ENCODE results near the gene ASCC2.

ASCC2 gene

DNA sequence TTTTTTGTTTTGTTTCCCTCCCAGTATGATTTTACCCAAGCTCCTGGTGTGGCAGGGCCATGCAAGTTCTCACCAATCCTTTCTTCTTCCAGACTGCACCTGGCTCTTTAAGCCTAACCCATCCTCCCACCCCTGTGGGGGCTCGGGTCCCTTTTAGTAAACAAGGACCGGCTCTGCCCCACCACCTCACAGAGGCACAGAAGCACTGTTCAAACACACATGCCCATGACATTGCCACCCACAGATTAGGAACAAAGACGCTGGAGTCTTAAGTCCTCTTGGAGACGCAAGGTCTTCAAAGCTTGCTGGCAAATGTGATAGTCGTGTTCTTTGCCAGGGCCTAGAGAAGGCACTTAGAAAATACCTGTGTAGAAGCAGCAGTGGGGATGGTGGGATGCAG is 52.0 kb downstream of the ASCC2 start:
- no peak for DNase-seq (ENCODE audit: low spot score)

DNA sequence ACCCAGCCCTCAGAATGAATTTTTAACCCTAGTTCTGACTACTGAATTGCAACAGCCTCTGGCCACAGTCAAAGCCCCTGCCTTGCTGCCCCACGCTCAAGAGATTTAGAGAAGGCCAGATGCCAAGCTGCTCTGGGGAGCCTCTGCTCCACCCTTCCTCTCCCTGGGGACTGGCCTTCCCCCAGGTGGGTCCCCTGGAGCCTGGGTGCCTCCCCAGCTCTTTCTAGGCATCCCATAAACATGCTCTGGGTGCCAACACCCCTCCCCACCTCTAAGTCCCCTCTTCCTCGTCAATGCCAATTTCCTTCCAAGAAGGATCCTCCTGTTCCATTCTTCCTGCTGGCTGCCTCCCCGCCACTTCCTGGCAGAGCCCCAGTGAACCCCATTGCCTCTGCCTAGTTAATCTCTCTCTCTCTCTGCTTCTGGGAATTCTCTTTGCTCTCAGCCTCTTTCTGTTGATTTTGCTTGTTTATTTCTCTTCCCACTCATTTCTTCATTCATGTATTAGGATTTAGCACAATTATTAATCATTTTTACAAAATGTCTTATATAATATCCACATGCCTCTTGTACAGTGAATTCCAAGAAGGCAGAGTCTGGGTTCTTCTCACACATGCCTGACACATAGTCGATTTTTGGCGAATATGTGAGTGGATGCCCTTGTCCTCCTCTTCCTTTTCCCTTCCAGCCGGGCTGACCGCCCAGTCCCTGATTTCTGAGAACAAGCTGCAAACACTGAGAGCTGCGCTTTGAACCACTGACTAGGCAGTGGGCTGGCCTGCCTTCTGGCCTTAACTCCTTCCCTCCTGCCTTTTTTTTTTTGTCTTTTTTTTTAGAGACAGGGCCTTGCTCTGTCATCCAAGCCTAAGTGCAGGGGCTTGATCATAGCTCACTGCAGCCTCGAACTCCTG is 53.4 kb downstream of the ASCC2 start:
- DNase-seq (ENCODE audit: low spot score): no peak

DNA sequence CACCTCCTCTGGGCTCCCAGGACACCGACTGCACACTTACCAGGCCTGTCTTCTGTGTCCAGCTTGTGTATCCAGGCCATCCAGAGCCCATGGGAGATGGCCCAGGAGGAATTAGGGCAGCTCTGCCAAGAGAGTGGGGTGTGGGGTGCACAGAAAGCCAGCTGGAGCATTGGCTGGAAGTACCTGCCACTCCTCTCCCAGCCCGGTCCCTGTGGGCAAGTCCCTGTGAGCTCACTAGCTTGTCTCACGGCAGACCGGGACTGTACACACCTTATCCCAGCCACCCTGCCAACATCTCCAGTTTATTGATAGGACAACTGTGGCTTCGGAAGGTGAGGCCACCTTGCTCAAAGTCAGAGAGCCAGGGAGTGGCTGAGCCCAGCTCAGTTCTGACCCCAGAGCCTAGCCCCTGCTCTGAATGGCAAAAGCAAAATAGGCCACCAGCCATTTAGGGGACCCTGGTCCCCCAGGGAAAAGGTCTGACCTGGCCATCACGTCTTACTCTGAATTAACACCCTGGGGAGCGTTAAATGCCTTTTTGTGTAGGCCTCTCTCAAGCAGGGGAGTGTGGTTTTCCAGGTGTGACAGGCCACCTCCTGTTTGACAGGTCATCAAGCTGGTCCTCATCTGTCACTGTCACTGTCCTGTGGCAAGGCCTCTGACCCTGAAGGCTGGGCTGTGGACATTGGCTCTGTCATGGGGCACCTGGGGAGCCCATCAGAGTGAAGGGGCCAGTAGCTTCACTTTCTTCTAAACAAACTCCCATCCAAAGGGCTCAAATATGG is 55.8 kb downstream of the ASCC2 start:
- DNase-seq (ENCODE audit: low spot score): no peak

DNA sequence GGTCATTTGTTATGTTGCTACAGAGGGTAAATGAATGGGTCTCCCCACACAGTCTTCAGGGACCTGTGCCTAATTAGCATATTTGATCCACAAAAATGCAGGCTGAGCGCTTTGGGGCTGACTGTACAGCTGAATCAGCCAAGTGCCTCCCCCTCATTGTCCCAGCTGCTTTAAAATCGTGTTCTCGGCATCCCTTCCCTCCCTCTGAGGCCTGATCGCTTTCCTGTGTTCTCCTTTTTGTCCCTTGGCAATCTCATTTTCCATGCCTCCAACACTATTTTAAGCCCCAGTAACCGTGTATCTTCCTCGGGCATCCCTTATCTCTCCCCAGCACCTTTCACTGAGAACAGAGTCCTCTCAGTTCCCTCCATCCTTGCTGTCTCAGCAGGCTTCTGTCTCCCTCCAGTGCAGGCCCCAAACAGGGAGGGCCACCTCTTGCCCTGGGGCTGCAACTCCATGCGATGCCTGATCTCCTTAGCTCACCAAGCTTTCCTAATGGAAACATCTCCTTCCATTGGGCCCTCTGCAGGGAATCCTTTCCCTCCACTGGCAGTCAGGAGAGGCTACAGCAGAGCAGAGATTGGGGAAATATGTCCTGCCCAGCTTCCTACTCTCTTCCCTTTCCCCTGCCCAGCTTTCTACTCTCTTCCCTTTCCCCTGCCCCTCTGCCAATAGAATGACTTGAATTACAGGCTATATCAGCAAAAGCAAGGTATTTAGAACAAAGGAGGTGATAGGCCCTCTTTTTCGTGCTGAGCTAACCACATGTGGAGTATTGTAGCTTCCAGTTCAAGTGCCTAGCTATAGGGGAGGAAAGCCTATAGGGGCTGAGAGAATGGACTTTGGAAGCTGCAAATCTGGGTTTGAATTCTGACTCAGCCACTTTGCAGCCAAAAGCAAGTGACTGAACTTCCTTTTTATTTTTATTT is 57.1 kb downstream of the ASCC2 start:
- no peak for DNase-seq (ENCODE audit: low spot score)

DNA sequence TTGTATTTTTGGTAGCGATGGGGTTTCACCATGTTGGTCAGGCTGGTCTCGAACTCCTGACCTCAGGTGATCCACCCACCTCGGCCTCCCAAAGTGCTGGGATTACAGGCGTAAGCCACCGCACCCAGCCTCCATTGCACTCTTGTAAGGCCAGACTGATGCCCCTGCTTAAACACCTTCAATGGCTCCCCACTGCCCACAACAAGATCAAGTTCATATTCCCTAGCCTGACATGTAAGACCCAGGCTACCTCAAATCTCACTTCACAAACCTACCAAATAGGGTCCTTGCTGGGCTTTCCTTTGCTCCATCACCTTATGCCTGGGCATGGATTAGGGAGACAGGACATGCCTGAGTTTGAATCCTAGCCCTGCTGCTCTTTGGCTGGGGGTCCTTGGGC is 57.9 kb downstream of the ASCC2 start:
- DNase-seq (ENCODE audit: low spot score): no peak

DNA sequence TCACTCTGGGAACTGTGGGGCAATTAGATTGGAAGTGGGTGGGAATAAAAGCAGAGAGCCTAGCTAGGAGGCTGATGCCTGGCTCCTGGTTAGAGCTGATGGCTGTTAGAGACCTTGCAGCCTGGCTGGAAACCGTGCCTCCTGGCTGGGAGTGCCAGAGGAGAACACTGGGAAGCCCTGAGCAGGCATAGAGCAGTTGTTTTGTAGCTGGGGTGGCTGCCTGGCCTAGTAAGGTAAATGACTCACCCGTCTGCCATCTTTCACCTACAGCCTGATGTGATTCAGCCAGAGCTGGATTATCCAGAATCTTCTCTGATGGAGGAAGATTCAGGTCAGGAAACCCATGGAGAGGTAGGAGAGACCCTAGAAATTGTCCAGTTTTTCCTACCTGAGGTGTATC is 64.8 kb downstream of the ASCC2 start:
- no peak for DNase-seq (ENCODE audit: low spot score)

DNA sequence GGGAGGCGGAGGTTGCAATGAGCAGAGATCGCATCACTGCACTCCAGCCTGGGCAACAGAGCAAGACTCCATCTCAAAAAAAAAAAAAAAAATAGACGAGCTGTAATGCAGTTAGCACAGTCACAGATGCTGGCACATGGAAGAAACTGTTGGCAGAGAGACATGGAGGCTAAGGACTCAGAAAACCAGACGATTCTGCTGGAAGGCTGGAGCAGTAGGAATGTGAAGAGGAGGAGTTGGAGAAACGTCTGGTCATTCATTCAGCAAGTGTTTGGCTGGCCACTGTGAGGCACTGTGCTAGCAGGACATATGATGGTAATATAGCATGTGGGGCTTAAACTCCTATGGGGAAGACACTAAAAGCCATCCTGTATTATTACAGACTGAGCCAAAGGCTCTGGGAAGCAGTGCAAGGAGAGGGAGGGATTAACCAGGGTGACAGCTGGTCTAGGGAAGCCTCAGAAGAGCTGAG is 65.9 kb downstream of the ASCC2 start:
- peak; percentile 13 for DNase-seq (ENCODE audit: low spot score)

DNA sequence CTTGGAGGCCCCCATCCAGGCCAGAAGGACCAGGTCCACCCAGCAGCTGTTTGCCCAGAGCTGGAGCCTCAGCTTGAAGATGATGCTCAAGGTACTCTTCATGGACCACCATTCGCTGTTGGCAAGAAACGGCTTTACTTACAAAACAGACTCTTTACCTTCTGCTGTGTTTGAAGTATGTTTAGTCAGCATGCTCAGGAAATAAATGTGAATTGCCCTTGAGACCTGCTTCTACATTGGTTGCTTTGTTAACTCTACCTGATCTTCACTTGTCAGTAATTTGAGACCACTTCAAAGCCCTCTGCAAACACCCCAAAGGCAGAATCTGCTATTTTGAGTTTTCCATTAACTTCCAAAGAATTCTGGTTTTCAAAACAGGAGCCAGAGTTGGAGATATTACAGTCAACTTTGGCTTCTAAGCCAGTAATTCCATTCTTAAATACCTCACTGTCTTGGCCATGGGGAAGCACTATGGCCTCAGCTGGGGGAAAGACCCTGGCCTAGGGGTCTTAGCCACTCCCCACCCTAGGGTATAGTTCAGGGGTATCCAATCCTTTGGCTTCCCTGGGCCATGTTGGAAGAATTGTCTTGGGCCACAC is 68.3 kb downstream of the ASCC2 start:
- no peak for DNase-seq (ENCODE audit: low spot score)

DNA sequence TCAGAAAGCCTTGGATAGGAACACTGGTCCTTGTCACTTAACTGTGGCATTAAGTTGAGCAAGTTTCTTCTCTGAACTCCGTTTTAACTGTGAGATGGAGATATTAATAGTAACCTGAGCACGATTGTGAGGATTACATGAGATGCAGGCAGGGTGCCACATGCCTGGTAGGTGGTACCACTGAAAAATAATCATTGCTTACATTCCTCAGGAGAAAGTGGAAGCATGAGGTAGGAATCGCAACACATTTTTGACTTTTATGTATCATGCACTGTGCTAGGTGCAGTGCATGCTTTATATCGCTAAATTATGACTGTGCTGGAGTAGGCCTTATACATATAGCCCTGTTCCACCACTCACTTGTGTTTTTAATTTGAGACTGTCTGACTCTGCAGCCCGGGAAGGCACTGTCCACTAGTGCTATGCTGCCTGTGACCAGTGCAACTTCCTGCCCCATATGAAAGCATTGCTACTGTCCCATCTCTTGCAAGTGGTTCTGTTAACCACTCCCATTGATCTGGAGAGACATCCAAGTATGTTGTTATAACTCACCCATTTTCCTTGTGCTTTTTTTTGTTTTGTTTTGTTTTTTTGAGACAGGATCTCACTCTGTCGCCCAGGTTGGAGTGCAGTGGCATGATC is 69.9 kb downstream of the ASCC2 start:
- no peak for DNase-seq (ENCODE audit: low spot score)

DNA sequence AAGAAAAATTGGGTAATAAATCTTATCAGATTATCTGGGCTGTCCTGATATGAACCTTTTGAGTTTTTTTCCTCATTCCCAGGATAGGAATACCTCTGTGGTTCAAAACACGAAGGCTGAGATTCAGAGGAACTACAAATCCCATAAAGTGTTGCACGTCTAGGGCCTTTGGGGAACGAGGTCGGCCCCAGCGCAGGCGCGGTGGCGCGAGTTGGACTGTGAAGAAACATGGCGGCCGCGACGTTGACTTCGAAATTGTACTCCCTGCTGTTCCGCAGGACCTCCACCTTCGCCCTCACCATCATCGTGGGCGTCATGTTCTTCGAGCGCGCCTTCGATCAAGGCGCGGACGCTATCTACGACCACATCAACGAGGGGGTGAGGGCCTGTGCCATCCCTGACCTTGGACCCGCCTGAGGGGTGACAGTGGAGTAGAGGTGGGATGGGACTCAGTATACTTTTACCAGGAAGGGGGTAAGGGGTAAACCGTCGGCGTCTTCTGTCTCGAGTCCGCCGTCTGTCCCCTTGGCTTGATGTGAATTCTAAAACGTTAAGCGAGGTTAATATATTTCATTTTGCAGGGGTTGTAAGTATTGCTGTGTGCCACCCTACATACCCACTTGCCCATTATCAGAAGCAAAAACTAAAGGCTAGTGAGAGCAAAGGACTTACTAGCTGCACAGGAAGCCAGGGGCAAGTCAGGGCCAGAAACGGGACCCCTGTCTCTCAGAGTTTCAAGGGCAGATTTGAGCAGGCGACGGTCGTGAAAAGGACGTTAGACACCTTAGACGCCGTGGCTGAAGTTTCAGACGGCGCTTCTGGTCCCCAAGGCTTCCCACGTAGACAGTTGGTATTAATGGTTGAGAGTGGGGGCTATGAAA is 70.7 kb downstream of the ASCC2 start, which contains the start of gene UQCR10:
TSS of gene UQCR10 (plus strand) at position 199 of the 881 bp plus-strand sequence. CDS start at position 229, 30 bp downstream.
- peak; percentile 93 for DNase-seq (ENCODE audit: low spot score)

DNA sequence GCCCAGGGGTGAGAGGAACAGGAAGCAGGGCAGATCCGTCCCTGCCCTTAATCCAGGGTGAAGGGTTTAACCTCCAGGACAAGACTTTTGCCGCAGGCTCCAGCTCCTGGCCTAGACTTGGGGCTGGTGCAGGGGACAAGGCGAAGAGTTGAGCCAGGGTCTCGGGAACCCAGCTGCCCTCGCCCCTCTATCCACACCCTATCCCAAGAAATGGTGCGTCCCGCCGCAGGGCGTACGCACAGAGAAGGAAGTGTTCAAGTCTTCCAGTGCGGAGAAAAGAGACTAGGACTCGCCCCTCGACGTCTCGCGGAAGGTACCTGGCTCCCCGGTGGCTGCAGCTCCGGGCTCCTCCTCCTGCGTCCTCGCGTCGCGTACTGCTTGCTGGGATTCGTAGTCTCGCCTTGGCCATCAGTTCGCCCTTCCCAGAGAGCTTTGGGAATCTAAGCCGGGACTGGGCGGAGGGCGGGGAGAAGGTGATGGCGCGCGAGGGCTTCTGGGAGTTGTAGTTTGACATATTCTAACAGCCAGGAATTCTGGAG is 71.4 kb downstream of the ASCC2 start, which contains the start of gene ZMAT5:
TSS of gene ZMAT5 (minus strand) at position 376 of the 539 bp plus-strand sequence. CDS start 18,463 bp downstream, outside the sequence.
- peak; percentile 95 for DNase-seq (ENCODE audit: low spot score)

DNA sequence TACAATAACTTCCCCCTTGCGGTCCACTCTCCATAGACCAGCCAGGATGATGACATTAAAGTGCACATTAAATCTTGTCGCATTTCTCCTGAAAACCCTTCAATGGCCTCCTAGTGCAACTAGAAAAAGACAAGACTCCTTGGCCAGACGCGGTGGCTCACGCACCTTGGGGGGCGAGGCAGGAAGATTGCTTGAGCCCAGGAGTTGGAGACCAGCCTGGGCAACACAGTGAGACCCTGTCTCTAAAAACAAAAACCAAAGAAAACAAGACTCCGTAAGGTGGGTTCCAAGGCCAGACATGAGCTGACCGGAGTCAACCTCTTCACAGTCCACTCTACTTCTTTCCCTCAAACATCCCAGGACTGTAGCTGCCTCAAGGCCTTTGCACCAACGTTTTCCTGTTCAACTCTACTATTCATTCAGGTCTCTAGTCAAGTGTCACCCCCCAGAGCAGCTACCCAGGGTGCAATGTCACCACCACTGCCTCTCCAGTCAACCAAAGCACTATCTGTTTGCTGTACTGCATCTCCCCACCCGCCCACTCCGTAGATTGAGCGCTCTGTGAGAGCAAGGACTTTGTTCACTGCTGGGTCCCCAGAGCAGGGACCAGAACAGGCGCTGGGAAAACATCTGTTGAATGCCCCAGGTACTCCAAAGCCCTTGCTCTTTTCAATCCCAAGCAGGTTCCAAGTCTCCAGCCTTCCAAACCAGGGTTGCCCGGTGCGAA is 72.0 kb downstream of the ASCC2 start:
- peak; percentile 61 for DNase-seq (ENCODE audit: low spot score)

DNA sequence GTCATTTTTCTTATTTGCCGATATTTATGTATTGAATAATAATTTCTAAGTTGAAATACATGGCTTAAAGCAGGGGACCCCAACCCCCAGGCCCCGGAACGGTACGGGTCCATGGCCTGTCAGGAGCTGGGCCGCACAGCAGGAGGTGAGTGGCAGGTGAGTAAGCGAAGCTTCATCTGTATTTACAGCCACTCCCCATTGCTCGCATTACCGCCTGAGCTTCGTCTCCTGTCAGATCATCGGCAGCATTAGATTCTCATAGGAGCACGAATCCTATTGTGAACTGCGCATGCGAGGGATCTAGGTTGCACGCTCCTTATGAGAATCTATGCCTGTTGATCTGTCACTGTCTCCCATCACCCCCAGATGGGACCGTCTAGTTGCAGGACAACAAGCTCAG is 75.8 kb downstream of the ASCC2 start:
- DNase-seq (ENCODE audit: low spot score): no peak

DNA sequence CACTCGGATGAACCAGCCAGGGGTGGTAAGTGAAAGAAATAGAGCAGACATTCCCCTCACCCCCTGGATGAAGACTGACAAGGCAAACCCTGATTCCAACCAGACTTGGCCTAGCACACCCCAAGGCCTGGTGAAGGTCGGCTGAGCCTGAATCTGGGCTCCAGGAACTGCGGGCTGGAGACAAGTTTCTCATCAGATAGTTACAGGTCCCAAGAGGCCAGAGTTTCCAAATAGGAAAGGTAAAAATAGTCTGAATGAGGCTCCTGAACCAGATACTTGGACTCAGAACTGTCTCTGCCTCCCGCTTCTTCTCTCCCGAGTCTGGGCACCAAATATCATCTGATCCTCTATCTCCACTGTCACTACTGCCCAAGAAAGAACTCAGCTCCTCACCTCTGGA is 79.1 kb downstream of the ASCC2 start:
- DNase-seq (ENCODE audit: low spot score): no peak

DNA sequence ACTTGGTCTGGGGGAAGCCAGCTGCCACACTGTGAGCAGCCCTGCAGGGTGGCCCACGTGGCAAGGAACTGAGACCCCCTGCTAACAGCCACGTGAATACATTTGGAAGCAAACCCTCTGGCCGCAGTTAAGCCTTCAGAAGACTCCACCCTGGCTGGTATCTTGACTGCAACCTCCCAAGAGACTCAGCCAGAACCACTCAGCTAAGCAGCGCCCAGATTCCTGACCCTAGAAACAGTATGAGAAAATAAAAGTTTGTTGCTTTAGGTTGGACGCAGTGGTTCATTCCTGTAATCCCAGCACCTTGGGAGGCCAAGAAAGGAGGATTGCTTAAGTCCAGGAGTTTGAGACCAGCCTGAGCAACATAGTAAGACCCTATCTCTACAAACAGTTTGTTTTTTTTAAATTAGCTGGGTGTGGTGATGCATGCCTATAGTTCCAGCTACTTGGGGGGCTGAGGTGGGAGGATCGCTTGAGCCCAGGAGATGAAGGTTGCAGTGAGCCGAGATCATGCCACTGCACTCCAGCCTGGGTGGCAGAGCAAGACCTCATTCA is 79.9 kb downstream of the ASCC2 start:
- no peak for DNase-seq (ENCODE audit: low spot score)

DNA sequence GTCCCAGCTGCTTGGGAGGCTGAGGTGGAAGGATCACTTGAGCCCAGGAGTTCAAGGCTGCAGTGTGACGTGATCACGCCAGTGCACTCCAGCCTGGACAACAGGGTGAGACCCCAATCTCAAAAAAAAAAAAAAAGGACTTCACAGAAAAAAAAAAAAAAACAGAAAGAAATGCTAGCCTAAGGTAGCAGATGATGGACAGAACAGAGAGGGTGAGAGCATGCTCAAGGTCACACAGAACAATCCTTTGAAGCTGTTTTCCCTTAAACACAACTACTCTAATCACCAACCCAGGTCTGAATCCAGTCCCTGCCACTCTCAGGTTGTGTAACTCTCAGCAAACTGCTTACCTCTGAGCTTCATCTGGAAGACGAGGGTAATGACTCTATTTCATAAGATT is 81.0 kb downstream of the ASCC2 start:
- no peak for DNase-seq (ENCODE audit: low spot score)

DNA sequence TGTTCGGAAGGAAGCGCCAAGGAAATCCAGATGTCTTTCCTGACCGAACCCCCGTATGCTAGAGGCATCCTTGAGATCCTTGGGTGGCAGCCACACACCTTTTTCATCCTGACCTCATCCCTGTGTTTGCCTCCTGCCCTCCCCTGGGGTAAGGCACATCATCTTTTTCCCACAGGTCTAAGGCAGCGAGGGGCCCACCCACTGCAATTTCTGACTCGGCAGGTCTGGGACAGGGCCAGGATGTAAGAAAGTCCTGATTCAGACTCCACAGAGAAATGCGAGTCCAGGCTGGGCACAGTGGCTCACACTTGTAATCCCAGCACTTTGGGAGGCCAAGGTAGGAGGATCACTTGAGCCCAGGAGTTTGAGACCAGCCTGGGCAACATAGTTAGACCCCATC is 81.7 kb downstream of the ASCC2 start:
- no peak for DNase-seq (ENCODE audit: low spot score)

DNA sequence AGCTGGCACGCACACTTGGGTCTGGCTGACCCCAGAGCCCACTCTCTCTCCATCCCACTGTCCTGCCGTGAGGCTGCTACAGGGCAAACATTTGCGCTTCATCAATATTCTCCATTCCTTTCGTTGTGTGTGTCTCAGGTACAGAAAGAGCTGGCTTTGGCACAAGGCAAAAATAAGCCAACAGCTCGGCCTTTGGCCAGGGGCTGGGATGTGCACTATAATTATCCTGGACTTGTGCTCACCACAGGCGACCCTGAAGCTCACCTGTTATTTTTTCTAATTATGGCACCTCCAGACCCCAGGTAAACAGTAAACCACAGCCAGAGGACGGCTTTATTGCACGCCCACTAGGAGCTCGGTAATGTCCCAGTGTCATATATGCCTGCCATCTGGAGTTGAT is 82.2 kb downstream of the ASCC2 start:
- DNase-seq (ENCODE audit: low spot score): no peak
